ENCODE data around the gene EFCAB11. TPM values are rescaled to one million over a fixed set of nuclear protein-coding genes. Genes with fewer than 3 reads are reported as not detected.

Gene EFCAB11
- total and polyA plus RNA-seq, 2 donors (not counting 1 experiment from before 2014, with no cell fraction given) = 4.2 to 13.8 TPM

DNA sequence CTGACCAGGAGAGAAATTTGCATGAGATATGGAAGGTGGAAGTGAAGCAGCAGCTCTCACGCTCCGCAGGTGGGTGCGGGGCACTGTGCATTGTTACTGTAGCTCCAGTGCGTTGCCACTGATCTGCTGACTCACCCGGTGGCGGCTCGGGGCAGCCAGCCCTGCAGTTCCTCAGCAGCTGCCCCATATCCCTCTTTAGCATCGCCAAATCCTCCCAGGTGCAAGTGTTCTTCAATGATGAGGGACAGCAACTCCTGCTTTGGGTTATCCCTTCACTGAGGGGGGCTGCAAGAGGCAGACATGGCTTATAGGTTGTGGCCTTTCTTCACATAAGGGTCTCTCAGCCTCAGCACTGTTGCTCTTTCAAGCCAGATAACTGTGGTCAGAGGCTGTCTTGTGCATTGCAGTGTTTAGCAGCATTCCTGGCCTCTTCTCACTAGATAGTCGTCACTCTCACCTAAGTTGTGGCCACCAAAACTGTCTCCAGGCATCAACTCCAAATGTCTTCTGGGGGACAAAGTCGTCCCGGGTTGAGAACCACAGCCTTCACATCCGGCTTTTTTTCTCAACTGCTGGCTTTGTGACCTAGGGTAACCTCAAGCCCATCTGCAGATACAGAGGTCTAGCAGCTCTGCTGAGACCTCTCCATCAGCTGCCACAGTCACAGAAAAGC, 180.8 kb downstream of the EFCAB11 start:
- H3K9me3 Mint-ChIP-seq (ENCODE audit: insufficient read depth) = no peaks in the 10 kb centered on the region
- Histone ChIP-seq H3K9ac (ENCODE audit: low read length) (peak overlapping the region; percentile 0), H3K4me3 (ENCODE audit: control extremely low read depth in 1 of 5, extremely low read depth in 1 of 5, insufficient read depth in 1 of 5, low read depth in 2 of 5, low read length in 4 of 5) (peak overlapping the region in 1 of 5 experiments; percentile 22), H3K27ac (ENCODE audit: low read length in 2 of 2) (no peak overlapping the region), H3K79me2 (ENCODE audit: control insufficient read depth, insufficient read depth, low read length) (no peaks in the 10 kb centered on the region), H2AFZ (ENCODE audit: insufficient read depth, low read depth, low read length, poor library complexity, severe bottlenecking) (no peak overlapping the region), H3K4me2 (replicated peaks; ENCODE audit: low read depth, low read length, poor library complexity, severe bottlenecking) (peak overlapping the region; percentile 59), H3K36me3 (replicated peaks in 1 of 2; ENCODE audit: control extremely low read depth in 1 of 2, control insufficient read depth in 1 of 2, extremely low read depth in 1 of 2, insufficient read depth in 2 of 2, low read length in 1 of 2) (no peaks in the 10 kb centered on the region), H3K9me3 (ENCODE audit: control extremely low read depth in 1 of 3, control insufficient read depth in 2 of 3, insufficient read depth in 1 of 3, low read length in 2 of 3) (no peaks in the 10 kb centered on the region), H4K20me1 (ENCODE audit: control insufficient read depth, insufficient read depth, low read length, poor library complexity, severe bottlenecking) (no peaks in the 10 kb centered on the region), H3K4me1 (ENCODE audit: control insufficient read depth in 2 of 2, insufficient read depth in 2 of 2, low read length in 2 of 2) (peaks cover 18 to 22% of the 10 kb centered on the region in 2 donors), H3K27me3 (replicated peaks in 1 of 4; ENCODE audit: control extremely low read depth in 1 of 4, control insufficient read depth in 3 of 4, insufficient read depth in 4 of 4, low read length in 3 of 4) (no peaks in the 10 kb centered on the region)
- DNase-seq (peak; percentile 53), ATAC-seq (ENCODE audit: low read depth) (peak; percentile 87)
- 0% methylated on average over 12 of the region's 12 CpGs for WGBS (ENCODE audit: insufficient coverage)
- ChIA-PET CTCF (interaction anchor here (1.1 to 1.3 kb wide), 2 partner anchors 52 to 133 kb away, joined by 3 to 4 read pairs; no protein-coding TSS in a partner anchor), POLR2A (no interaction called here)
- intact Hi-C loops (cut with micrococcal nuclease) = loop anchor here (5.0 kb wide), 1 partner anchor 144 kb away; no protein-coding TSS in a partner anchor
- peak overlapping the region; percentile 32 for H3K4me3 Mint-ChIP-seq
- H3K27ac Mint-ChIP-seq = peak overlapping the region; percentile 51
- peaks cover 22% of the 10 kb centered on the region for H3K4me1 Mint-ChIP-seq
- H3K27me3 Mint-ChIP-seq = no peaks in the 10 kb centered on the region
- no peak for TF ChIP-seq EZH2 (IDR thresholded peaks at IDR 0.05; ENCODE audit: borderline replicate concordance, insufficient read depth, low read depth, low read length, poor library complexity, severe bottlenecking)
- TF ChIP-seq, protein P1, sequence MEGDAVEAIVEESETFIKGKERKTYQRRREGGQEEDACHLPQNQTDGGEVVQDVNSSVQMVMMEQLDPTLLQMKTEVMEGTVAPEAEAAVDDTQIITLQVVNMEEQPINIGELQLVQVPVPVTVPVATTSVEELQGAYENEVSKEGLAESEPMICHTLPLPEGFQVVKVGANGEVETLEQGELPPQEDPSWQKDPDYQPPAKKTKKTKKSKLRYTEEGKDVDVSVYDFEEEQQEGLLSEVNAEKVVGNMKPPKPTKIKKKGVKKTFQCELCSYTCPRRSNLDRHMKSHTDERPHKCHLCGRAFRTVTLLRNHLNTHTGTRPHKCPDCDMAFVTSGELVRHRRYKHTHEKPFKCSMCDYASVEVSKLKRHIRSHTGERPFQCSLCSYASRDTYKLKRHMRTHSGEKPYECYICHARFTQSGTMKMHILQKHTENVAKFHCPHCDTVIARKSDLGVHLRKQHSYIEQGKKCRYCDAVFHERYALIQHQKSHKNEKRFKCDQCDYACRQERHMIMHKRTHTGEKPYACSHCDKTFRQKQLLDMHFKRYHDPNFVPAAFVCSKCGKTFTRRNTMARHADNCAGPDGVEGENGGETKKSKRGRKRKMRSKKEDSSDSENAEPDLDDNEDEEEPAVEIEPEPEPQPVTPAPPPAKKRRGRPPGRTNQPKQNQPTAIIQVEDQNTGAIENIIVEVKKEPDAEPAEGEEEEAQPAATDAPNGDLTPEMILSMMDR (IDR thresholded peaks at IDR 0.05) = no peak

DNA sequence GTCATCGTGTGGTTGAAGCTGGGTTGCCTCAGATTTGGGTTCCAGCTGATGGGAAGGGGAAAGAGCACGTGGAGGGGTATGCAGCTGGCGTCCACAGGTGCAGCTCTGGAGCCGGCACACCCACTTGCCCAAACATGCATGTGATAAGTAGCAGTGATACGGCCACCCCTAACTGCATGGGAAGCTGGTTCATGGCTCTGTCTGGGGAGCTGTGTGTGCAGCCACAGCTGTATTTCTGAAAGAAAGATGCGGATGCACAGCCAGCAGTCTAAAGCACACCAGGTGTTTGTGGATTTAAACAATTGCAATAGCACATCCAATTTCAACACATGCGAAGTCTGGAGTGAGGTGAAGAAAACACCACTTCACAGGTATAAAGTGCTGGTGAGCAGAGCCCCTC, 181.4 kb downstream of the EFCAB11 start:
- peaks cover 22% of the 10 kb centered on the region for H3K4me1 Mint-ChIP-seq
- DNase-seq (no peak), ATAC-seq (ENCODE audit: low read depth) (peak; percentile 14)
- no peak overlapping the region for H2AFZ ChIP-seq (ENCODE audit: insufficient read depth, low read depth, low read length, poor library complexity, severe bottlenecking)
- peaks cover 18 to 22% of the 10 kb centered on the region in 2 donors for H3K4me1 ChIP-seq (ENCODE audit: control insufficient read depth in 2 of 2, insufficient read depth in 2 of 2, low read length in 2 of 2)
- TF ChIP-seq, protein P1 (IDR thresholded peaks at IDR 0.05) = no peak
- intact Hi-C loops (cut with micrococcal nuclease) = loop anchor here (5.0 kb wide), 1 partner anchor 144 kb away; no protein-coding TSS in a partner anchor
- H3K4me3 Mint-ChIP-seq = peak overlapping the region; percentile 32
- WGBS (ENCODE audit: insufficient coverage) = 29% methylated on average over 4 of the region's 7 CpGs
- H3K4me2 ChIP-seq (replicated peaks; ENCODE audit: low read depth, low read length, poor library complexity, severe bottlenecking) = peak overlapping the region; percentile 59
- peak overlapping the region in 1 of 5 experiments; percentile 22 for H3K4me3 ChIP-seq (ENCODE audit: control extremely low read depth in 1 of 5, extremely low read depth in 1 of 5, insufficient read depth in 1 of 5, low read depth in 2 of 5, low read length in 4 of 5)
- ChIA-PET CTCF (interaction anchor here (0.8 to 1.3 kb wide), 3 partner anchors 52 to 594 kb away, joined by 3 to 4 read pairs (median 3); no protein-coding TSS in a partner anchor), POLR2A (no interaction called here)
- H3K27me3 Mint-ChIP-seq = no peaks in the 10 kb centered on the region
- peak overlapping the region; percentile 0 for H3K9ac ChIP-seq (ENCODE audit: low read length)
- H3K27ac ChIP-seq (ENCODE audit: low read length in 2 of 2) = no peak overlapping the region
- no peaks in the 10 kb centered on the region for H3K79me2 ChIP-seq (ENCODE audit: control insufficient read depth, insufficient read depth, low read length)
- no peaks in the 10 kb centered on the region for H3K27me3 ChIP-seq (replicated peaks in 1 of 4; ENCODE audit: control extremely low read depth in 1 of 4, control insufficient read depth in 3 of 4, insufficient read depth in 4 of 4, low read length in 3 of 4)
- no peaks in the 10 kb centered on the region for H3K9me3 Mint-ChIP-seq (ENCODE audit: insufficient read depth)
- H4K20me1 ChIP-seq (ENCODE audit: control insufficient read depth, insufficient read depth, low read length, poor library complexity, severe bottlenecking) = no peaks in the 10 kb centered on the region
- H3K27ac Mint-ChIP-seq = no peak overlapping the region
- no peaks in the 10 kb centered on the region for H3K36me3 ChIP-seq (replicated peaks in 1 of 2; ENCODE audit: control extremely low read depth in 1 of 2, control insufficient read depth in 1 of 2, extremely low read depth in 1 of 2, insufficient read depth in 2 of 2, low read length in 1 of 2)
- no peaks in the 10 kb centered on the region for H3K9me3 ChIP-seq (ENCODE audit: control extremely low read depth in 1 of 3, control insufficient read depth in 2 of 3, insufficient read depth in 1 of 3, low read length in 2 of 3)

Measured in B cell (primary cell).